Colonic mucosa (tissue), 4 donors: ENCODE results near the gene PRKCB. TPM values are rescaled to one million over a fixed set of nuclear protein-coding genes. Genes with fewer than 3 reads are reported as not detected.

Experiments
- DNase-seq: peaks from one replicate; pipeline ENCODE4 v3.0.0-alpha.2; 2020
- H3K27ac ChIP-seq: fragments of 200-600 bp; one replicate; pipeline ENCODE4 v1.8.0; 2021
- H3K27me3 ChIP-seq: fragments of 200-600 bp; one replicate; pipeline ENCODE4 v1.8.0; 2021
- H3K36me3 ChIP-seq: fragments of 200-600 bp; one replicate; pipeline ENCODE4 v1.8.0; 2021
- H3K4me1 ChIP-seq: fragments of 200-600 bp; one replicate; pipeline ENCODE4 v1.8.0; 2021; ENCODE audit warnings: mild to moderate bottlenecking
- H3K4me3 ChIP-seq: fragments of 200-600 bp; one replicate; pipeline ENCODE4 v1.8.0; 2021
- H3K9ac ChIP-seq, 2 donors: one replicate each; pipeline ENCODE4 v1.7.0; 2013; ENCODE audit warnings: control low read depth in 2 of 2, low read depth in 2 of 2, low read length in 2 of 2
- H3K9me3 ChIP-seq: fragments of 200-600 bp; one replicate; pipeline ENCODE4 v1.8.0; 2021
- CTCF ChIP-seq: fragments of 200-600 bp; IDR thresholded peaks from one replicate; pipeline ENCODE4 v1.8.0; 2022; ENCODE audit warnings: antibody characterized with exemption, mild to moderate bottlenecking
- intact Hi-C: fragments of 100-400 bp; cut with DNase I; formaldehyde crosslinking; loops from one replicate; pipeline ENCODE4 v1.14.1; 2022
- total RNA-seq, 2 donors: library from RNA; stranded (reverse); fragmentation: NEBNext Ultra II Directional in 1 of 2; extraction: Animal tissue kit (Norgen Biotek cat#: 25700) in 1 of 2; gene quantifications; one replicate each; pipeline ENCODE4 v1.2.1, GENCODE V29; 2021
- donor health status: healthy.
- donor health status: DM: no; HTN: no; CAD: no.
- donor health status: DM: no; HTN: no; CAD: no.

PRKCB gene
- total RNA-seq, 2 donors from 2014 or later: 2.5 to 10.7 TPM

- intact Hi-C loops: loop anchor here (10.0 kb wide), 1 partner anchor 86 kb away; no protein-coding TSS in a partner anchor
These were observed 64.8 kb downstream of the PRKCB start for GRCh38 chr16:23900480-23901177.

GRCh38 chr16:23901178-23902033, 65.6 kb downstream of the PRKCB start:
- no peak overlapping the region for H3K27ac ChIP-seq
- DNase-seq: no peak

More at GRCh38 chr16:23900480-23901177, 64.8 kb downstream of the PRKCB start:
- H3K4me3 ChIP-seq: no peak overlapping the region
- no peak for TF ChIP-seq CTCF
- no peaks in the 10 kb centered on the region for H3K36me3 ChIP-seq
- H3K9me3 ChIP-seq: no peaks in the 10 kb centered on the region
- H3K27ac ChIP-seq: no peak overlapping the region
- no peak overlapping the region for H3K9ac ChIP-seq
- DNase-seq: no peak
- H3K4me1 ChIP-seq: no peaks in the 10 kb centered on the region
- H3K27me3 ChIP-seq: no peaks in the 10 kb centered on the region

GRCh38 chr16:23902034-23902747, 66.4 kb downstream of the PRKCB start:
- TF ChIP-seq CTCF: no peak
- no peak for DNase-seq
- Histone ChIP-seq H3K27me3 (no peaks in the 10 kb centered on the region), H3K4me3 (no peak overlapping the region), H3K27ac (no peak overlapping the region), H3K36me3 (no peaks in the 10 kb centered on the region), H3K9ac (no peak overlapping the region), H3K4me1 (no peaks in the 10 kb centered on the region), H3K9me3 (no peaks in the 10 kb centered on the region)
- intact Hi-C loops: loop anchor here (10.0 kb wide), 1 partner anchor 87 kb away; no protein-coding TSS in a partner anchor

More at GRCh38 chr16:23901178-23902033, 65.6 kb downstream of the PRKCB start:
- no peak for TF ChIP-seq CTCF
- H3K27me3 ChIP-seq: no peaks in the 10 kb centered on the region
- H3K36me3 ChIP-seq: no peaks in the 10 kb centered on the region
- H3K4me1 ChIP-seq: no peaks in the 10 kb centered on the region
- H3K4me3 ChIP-seq: no peak overlapping the region
- H3K9ac ChIP-seq: no peak overlapping the region
- no peaks in the 10 kb centered on the region for H3K9me3 ChIP-seq
- intact Hi-C loops: loop anchor here (10.0 kb wide), 1 partner anchor 87 kb away; no protein-coding TSS in a partner anchor

GRCh38 chr16:23902748-23903414, 67.1 kb downstream of the PRKCB start:
- DNase-seq: no peak
- no peaks in the 10 kb centered on the region for H3K36me3 ChIP-seq
- no peak for TF ChIP-seq CTCF
- intact Hi-C loops: loop anchor here (10.0 kb wide), 1 partner anchor 88 kb away; no protein-coding TSS in a partner anchor
- H3K27me3 ChIP-seq: no peaks in the 10 kb centered on the region
- H3K27ac ChIP-seq: no peak overlapping the region
- no peaks in the 10 kb centered on the region for H3K9me3 ChIP-seq
- no peak overlapping the region for H3K4me3 ChIP-seq
- no peaks in the 10 kb centered on the region for H3K4me1 ChIP-seq
- H3K9ac ChIP-seq: no peak overlapping the region
